PFSK-1 (cell line): ENCODE results near the gene RIN3.

Source experiments
- POLR2AphosphoS5 ChIP-seq: IDR thresholded peaks from 2 replicates; pipeline ENCODE4 v1.6.1; 2012; ENCODE audit warnings: low read depth, mild to moderate bottlenecking, control low read depth, low read length, moderate library complexity
- SIN3A ChIP-seq: IDR thresholded peaks from 2 replicates; pipeline ENCODE4 v1.6.1; 2012; ENCODE audit warnings: mild to moderate bottlenecking, low read length, moderate library complexity, borderline replicate concordance; ENCODE audit not compliant: insufficient read depth
- TAF1 ChIP-seq: IDR thresholded peaks from 2 replicates; pipeline ENCODE4 v1.6.1; 2012; ENCODE audit warnings: low read length, control low read depth, borderline replicate concordance; ENCODE audit not compliant: insufficient read depth

- TF ChIP-seq TAF1 (no peak), POLR2AphosphoS5 (no peak), SIN3A (no peak)
Observed at GRCh38 chr14:92481386-92481785, 32.2 kb upstream of the RIN3 start.
